GF-D8 (cell line): ENCODE data around the gene GRM3.

Experiments used
- DNase-seq: peaks from one replicate; lab custom pipeline; 2025; lab: John Stamatoyannopoulos, UW

Gene GRM3

GRCh38 chr7:86904949-86905834 lies 261.5 kb downstream of the GRM3 start:
- DNase-seq, result no peak

- DNase-seq, result no peak
Measured at GRCh38 chr7:86908948-86909347, 265.2 kb downstream of the GRM3 start.

DNA sequence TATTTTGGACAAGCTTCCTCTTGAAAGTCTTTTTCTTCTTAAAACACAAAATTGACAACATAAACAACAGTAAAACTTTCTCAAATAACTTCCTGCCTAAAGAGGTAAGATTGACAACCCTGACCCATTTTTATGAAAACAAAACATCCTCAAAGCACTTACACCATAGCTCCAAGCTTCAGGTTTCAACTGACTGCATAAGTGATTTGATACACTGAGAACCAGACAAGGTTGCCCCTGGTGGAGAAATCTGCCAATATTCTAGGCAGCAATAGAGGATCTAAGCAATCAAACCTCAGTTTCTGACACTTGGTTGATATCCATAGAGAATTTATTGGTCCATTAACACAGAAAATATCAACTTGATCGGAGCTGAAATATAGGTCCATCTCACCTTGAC lies 267.9 kb downstream of the GRM3 start:
- no peak for DNase-seq

- DNase-seq, result no peak
Measured at GRCh38 chr7:86913709-86914108, 270.0 kb downstream of the GRM3 start.
